ENCODE measurements around the gene IER2. TPM values are rescaled to one million over a fixed set of nuclear protein-coding genes. Genes with fewer than 3 reads are reported as not detected.
A peak's percentile ranks its signal among the peaks of the same experiment; 100 is the strongest.

Gene IER2
- total RNA-seq, 4 donors from 2014 or later, result 72.2 to 229 (median 85.6) TPM

DNA sequence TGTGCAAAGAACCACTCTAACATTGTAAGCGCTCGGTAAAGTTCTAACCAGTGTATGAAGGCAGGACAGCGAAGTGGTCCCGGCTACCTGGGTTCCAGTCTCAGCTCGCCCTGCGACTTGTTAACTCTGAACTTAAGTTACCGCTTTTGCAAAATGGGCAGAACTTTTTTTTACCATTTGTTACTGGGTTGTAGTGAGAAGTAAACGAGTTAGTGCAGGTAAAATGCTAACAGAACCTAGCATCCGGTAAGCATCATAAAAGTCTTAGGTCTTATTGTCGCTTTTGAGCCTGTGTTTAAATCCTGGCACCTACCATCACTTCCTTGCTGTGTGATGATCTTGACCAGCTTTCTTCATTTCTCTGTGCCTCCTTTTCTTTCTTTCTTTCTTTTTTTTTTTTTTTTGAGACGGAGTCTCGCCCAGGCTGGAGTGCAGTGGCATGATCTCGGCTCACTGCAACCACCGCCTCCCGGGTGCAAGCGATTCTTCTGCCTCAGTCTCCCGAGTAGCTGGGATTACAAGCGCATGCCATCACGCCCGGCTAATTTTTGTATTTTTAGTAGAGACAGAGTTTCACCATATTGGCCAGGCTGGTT lies 32.9 kb upstream of the IER2 start:
- TF ChIP-seq POLR2A (IDR thresholded peaks at IDR 0.05), result no peak
- TF ChIP-seq, protein P1, sequence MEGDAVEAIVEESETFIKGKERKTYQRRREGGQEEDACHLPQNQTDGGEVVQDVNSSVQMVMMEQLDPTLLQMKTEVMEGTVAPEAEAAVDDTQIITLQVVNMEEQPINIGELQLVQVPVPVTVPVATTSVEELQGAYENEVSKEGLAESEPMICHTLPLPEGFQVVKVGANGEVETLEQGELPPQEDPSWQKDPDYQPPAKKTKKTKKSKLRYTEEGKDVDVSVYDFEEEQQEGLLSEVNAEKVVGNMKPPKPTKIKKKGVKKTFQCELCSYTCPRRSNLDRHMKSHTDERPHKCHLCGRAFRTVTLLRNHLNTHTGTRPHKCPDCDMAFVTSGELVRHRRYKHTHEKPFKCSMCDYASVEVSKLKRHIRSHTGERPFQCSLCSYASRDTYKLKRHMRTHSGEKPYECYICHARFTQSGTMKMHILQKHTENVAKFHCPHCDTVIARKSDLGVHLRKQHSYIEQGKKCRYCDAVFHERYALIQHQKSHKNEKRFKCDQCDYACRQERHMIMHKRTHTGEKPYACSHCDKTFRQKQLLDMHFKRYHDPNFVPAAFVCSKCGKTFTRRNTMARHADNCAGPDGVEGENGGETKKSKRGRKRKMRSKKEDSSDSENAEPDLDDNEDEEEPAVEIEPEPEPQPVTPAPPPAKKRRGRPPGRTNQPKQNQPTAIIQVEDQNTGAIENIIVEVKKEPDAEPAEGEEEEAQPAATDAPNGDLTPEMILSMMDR (IDR thresholded peaks at IDR 0.05), result no peak
- peak overlapping the region; percentile 67 to 93 (median 87) for H3K4me3 ChIP-seq
- H3K27ac ChIP-seq, result peak overlapping the region; percentile 59 to 80 (median 67)
- no peaks in the 10 kb centered on the region for H3K27me3 ChIP-seq
- no peaks in the 10 kb centered on the region for H3K9me3 ChIP-seq
- peaks cover 0 to 19% (median 0%) of the 10 kb centered on the region in 3 donors for H3K36me3 ChIP-seq
- DNase-seq, result no peak
- peaks cover 0 to 35% (median 18%) of the 10 kb centered on the region in 4 donors for H3K4me1 ChIP-seq

DNA sequence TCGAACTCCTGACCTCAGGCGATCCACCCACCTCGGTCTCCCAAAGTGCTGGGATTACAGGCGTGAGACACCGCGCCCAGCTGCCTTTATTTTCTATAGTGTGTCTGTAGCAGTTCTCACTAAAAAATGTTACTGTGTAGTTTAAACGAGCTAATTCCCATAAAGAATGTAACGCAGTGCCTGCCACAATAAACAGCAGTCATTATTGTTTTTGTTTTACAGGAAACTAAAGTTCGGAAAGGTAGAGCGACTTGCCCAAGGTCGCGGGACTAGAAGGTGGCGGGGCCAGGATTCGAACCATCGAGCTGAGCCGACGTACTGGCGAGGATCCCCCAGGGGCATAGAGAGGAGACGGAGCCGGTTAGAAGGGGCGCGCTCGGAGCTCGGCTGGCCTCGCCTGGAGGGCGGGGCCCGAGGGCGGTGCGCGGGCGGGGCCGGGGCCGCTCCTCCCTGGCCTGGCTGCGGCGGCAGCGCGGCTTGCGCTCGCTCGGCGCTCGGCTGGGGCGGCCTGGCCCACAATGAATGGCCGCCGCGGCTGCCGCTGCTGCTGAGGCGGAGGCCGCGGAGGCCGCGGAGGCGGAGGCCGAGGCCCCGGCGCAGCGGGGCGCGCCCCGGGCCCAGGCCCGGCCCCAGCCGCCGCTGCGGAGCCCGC lies 32.3 kb upstream of the IER2 start, which contains the start of gene NACC1:
Gene NACC1 (plus strand): TSS at position 493 of the 652 bp plus-strand sequence. CDS start 16,944 bp downstream, outside the sequence.
- H3K36me3 ChIP-seq, result peaks cover 0 to 14% (median 0%) of the 10 kb centered on the region in 3 donors
- no peaks in the 10 kb centered on the region for H3K27me3 ChIP-seq
- peak within 1 kb of the TSS; percentile 83 to 100 (median 93) for H3K4me3 ChIP-seq
- H3K9me3 ChIP-seq, result no peaks in the 10 kb centered on the region
- H3K4me1 ChIP-seq, result peaks cover 0 to 39% (median 18%) of the 10 kb centered on the region in 4 donors
- DNase-seq, result peak; percentile 84 to 94 (median 92)
- peak within 1 kb of the TSS; percentile 66 to 82 (median 71) for H3K27ac ChIP-seq
- TF ChIP-seq POLR2A (IDR thresholded peaks at IDR 0.05), result no peak
- TF ChIP-seq, protein P1 (IDR thresholded peaks at IDR 0.05), result no peak

DNA sequence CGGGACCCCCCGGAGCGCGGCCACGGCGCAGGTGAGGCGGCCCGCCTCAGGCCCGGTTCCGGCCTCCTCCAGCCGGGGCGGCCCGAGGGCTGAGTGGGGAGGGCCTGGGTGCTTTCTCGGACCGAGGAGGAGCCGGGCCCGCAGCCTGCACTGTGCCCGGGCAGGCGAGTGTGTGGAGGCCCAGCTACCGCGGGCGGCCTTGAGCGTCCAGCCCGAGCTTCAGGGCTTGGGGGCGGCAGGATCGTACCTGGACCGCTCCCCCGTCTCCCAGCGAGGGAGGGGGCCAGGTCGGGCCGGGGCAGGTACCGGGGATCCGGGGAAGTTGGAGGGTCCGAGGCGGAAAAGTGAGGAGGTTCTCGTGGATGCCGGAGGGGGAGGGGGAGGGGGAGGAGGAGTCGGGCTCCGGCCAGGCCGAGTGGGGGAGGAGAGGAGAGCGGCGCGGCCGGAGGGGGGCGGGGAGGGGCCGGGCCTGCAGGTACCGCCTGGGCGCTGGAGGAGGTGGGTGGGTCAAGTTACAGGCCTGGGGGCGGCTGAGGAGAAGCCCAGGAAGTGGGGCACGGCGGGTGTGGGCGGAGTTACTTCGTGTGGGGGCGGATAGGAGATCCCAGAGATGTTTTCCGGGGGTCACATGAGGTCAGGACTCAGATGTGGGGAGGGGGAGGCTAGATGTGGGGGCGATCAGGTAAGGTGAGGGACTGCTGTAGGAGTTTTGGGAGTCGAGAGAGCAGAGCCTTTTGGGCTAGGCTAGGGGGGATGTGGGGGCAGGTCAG lies 31.6 kb upstream of the IER2 start:
- Histone ChIP-seq H3K27me3 (no peaks in the 10 kb centered on the region), H3K36me3 (peaks cover 0 to 8% (median 0%) of the 10 kb centered on the region in 3 donors), H3K4me3 (peak overlapping the region; percentile 83 to 100 (median 93)), H3K9me3 (no peaks in the 10 kb centered on the region), H3K4me1 (peaks cover 0 to 39% (median 18%) of the 10 kb centered on the region in 4 donors), H3K27ac (peak overlapping the region; percentile 50 to 82 (median 67))
- DNase-seq, result peak; percentile 59 to 69 (median 65)
- no peak for TF ChIP-seq POLR2A (IDR thresholded peaks at IDR 0.05)
- TF ChIP-seq, protein P1 (IDR thresholded peaks at IDR 0.05), result no peak

DNA sequence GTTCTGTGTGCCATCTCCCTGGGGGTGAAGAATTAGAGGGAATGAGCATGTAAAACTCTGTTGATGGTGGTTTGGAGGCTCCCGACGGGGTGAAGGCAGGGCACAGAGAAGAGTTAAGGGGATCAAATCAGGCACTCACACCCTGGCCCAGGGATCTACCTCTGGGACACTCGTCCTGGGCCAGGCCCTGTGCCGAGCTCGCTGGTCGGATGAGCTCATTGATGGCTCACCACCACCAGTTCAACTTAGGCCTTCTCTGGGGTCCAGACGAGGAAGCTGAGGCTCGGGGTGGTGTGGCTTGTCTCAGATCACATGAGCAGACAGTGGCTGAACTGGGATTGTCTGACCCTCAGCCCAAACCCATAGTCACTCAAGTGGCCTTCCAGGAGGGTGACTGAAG lies 30.6 kb upstream of the IER2 start:
- Histone ChIP-seq H3K27ac (peak overlapping the region in 1 of 4 donors; percentile 82), H3K4me3 (peak overlapping the region in 1 of 4 donors; percentile 100), H3K4me1 (peaks cover 0 to 39% (median 18%) of the 10 kb centered on the region in 4 donors), H3K36me3 (no peaks in the 10 kb centered on the region), H3K9me3 (no peaks in the 10 kb centered on the region), H3K27me3 (no peaks in the 10 kb centered on the region)
- DNase-seq, result no peak
- TF ChIP-seq, protein P1 (IDR thresholded peaks at IDR 0.05), result no peak
- TF ChIP-seq POLR2A (IDR thresholded peaks at IDR 0.05), result no peak

DNA sequence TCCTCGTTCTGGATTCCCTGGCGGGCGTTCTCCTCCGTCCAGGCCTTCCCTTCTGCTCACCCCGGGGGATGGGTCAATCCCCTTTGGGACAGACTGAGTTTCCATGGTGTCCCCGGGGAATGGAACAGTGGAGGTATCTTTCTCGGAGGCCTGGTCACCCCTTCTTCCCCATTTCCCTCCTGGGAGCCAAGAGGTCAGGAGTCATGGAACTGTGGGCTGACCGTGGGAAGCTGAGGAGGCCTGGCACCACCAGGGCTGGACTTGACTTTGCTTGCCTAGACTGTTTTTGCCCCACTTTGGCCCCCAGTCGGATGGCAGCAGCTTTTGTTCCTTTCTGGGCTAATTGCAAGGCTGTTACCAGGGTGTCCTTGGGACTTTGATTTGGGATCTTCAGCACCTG lies 30.2 kb upstream of the IER2 start:
- no peak overlapping the region for H3K4me3 ChIP-seq
- no peak overlapping the region for H3K27ac ChIP-seq
- TF ChIP-seq POLR2A (IDR thresholded peaks at IDR 0.05), result no peak
- TF ChIP-seq, protein P1 (IDR thresholded peaks at IDR 0.05), result no peak
- H3K36me3 ChIP-seq, result no peaks in the 10 kb centered on the region
- DNase-seq, result no peak
- no peaks in the 10 kb centered on the region for H3K27me3 ChIP-seq
- H3K9me3 ChIP-seq, result no peaks in the 10 kb centered on the region
- H3K4me1 ChIP-seq, result peaks cover 0 to 39% (median 18%) of the 10 kb centered on the region in 4 donors
